ENCODE data around the gene PILRA.
"Not testable (repeated sequence)": the region's sequence is repeated elsewhere in the genome, so short reads cannot be mapped to it uniquely, and the experiment has no call there.

The PILRA gene

GRCh38 chr7:100373261-100373831 lies at the start of gene PILRA:
Gene PILRA, plus strand, starts transcription at chr7:100373487. Its CDS starts 170 bp downstream, at chr7:100373657.
- DNase-seq (ENCODE audit: low read depth, low spot score): no peak

- not testable (repeated sequence) for DNase-seq (ENCODE audit: low read depth, low spot score)
Measured at GRCh38 chr7:100324194-100324593, 49.1 kb upstream of the PILRA start.

- DNase-seq (ENCODE audit: low read depth, low spot score): not testable (repeated sequence)
Measured at GRCh38 chr7:100325671-100326070, 47.6 kb upstream of the PILRA start.

GRCh38 chr7:100326914-100327313 lies 46.4 kb upstream of the PILRA start:
- DNase-seq (ENCODE audit: low read depth, low spot score): not testable (repeated sequence)

- DNase-seq (ENCODE audit: low read depth, low spot score): peak; percentile 76
Measured at GRCh38 chr7:100335566-100336466, 37.5 kb upstream of the PILRA start.

GRCh38 chr7:100338083-100338696 lies 35.1 kb upstream of the PILRA start:
- DNase-seq (ENCODE audit: low read depth, low spot score): not testable (repeated sequence)

- DNase-seq (ENCODE audit: low read depth, low spot score): not testable (repeated sequence)
Measured at GRCh38 chr7:100341286-100341685, 32.0 kb upstream of the PILRA start.

GRCh38 chr7:100342765-100343164 lies 30.5 kb upstream of the PILRA start:
- no peak for DNase-seq (ENCODE audit: low read depth, low spot score)

- DNase-seq (ENCODE audit: low read depth, low spot score): not testable (repeated sequence)
Measured at GRCh38 chr7:100344124-100344559, 29.1 kb upstream of the PILRA start.

- peak; percentile 27 for DNase-seq (ENCODE audit: low read depth, low spot score)
Measured at GRCh38 chr7:100344560-100345287, 28.6 kb upstream of the PILRA start.

- DNase-seq (ENCODE audit: low read depth, low spot score): not testable (repeated sequence)
Measured at GRCh38 chr7:100345288-100345672, 28.0 kb upstream of the PILRA start.

- no peak for DNase-seq (ENCODE audit: low read depth, low spot score)
Measured at GRCh38 chr7:100346921-100347320, 26.4 kb upstream of the PILRA start.

GRCh38 chr7:100348805-100349204 lies 24.5 kb upstream of the PILRA start:
- no peak for DNase-seq (ENCODE audit: low read depth, low spot score)

- no peak for DNase-seq (ENCODE audit: low read depth, low spot score)
Measured at GRCh38 chr7:100349757-100350156, 23.5 kb upstream of the PILRA start.

- no peak for DNase-seq (ENCODE audit: low read depth, low spot score)
Measured at GRCh38 chr7:100351657-100352058, 21.6 kb upstream of the PILRA start.

GRCh38 chr7:100352230-100352781 lies 21.0 kb upstream of the PILRA start:
- not testable (repeated sequence) for DNase-seq (ENCODE audit: low read depth, low spot score)

GRCh38 chr7:100352984-100353684 lies 20.2 kb upstream of the PILRA start:
- no peak for DNase-seq (ENCODE audit: low read depth, low spot score)

GRCh38 chr7:100353685-100354330 lies 19.5 kb upstream of the PILRA start:
- no peak for DNase-seq (ENCODE audit: low read depth, low spot score)

GRCh38 chr7:100356416-100357068 lies 16.7 kb upstream of the PILRA start:
- no peak for DNase-seq (ENCODE audit: low read depth, low spot score)

GRCh38 chr7:100357131-100357561 lies 16.1 kb upstream of the PILRA start:
- DNase-seq (ENCODE audit: low read depth, low spot score): no peak
